Measurements from ENCODE around the gene FRG2. TPM values are rescaled to one million over a fixed set of nuclear protein-coding genes. Genes with fewer than 3 reads are reported as not detected.
"Not testable (repeated sequence)": the region's sequence is repeated elsewhere in the genome, so short reads cannot be mapped to it uniquely, and the experiment has no call there.

The FRG2 gene
- total RNA-seq, 1 experiment from 2014 or later, result not detected

GRCh38 chr4:190020790-190021717, 6.0 kb downstream of the FRG2 start (continued):
- TF ChIP-seq REST (IDR thresholded peaks at IDR 0.05; ENCODE audit: low read depth), result no peak
- TF ChIP-seq ZFX (IDR thresholded peaks at IDR 0.05), result no peak
- no peak for TF ChIP-seq EGR1 (IDR thresholded peaks at IDR 0.05; ENCODE audit: low read depth)
- TF ChIP-seq CBX3 (IDR thresholded peaks at IDR 0.05; ENCODE audit: low read depth), result no peak
- TF ChIP-seq FOSL1 (IDR thresholded peaks at IDR 0.05; ENCODE audit: low read depth), result no peak
- TF ChIP-seq SRF (IDR thresholded peaks at IDR 0.05; ENCODE audit: low read depth), result no peak

GRCh38 chr4:190019859-190020463, 7.1 kb downstream of the FRG2 start:
- H3K27me3 ChIP-seq (ENCODE audit: insufficient read depth, low read length); H3K9me3 ChIP-seq (ENCODE audit: control insufficient read depth in 1 of 2, insufficient read depth in 1 of 2, low read depth in 1 of 2, low read length in 2 of 2); DNase-seq (ENCODE audit: low read depth, low spot score); H3K4me3 ChIP-seq (replicated peaks in 1 of 2; ENCODE audit: low read depth in 1 of 2, low read length in 2 of 2); POLR2A ChIA-PET; RAD21 ChIA-PET (ENCODE audit: low non-redundant PET in 1 of 2, low total read pairs in 2 of 2, uncharacterized antibody in 2 of 2, unreplicated experiment in 2 of 2); H3K36me3 ChIP-seq (ENCODE audit: control insufficient read depth in 1 of 2, insufficient read depth in 2 of 2, low read length in 2 of 2); H3K9me2 ChIP-seq (ENCODE audit: insufficient read depth); intact Hi-C loops (cut with micrococcal nuclease); ATAC-seq; H3K27ac ChIP-seq (ENCODE audit: low read depth, low read length); H3K4me1 ChIP-seq (ENCODE audit: control insufficient read depth in 1 of 2, insufficient read depth in 2 of 2, low read length in 2 of 2); H4K20me1 ChIP-seq (ENCODE audit: insufficient read depth); H2AFZ ChIP-seq (ENCODE audit: low read depth, low read length, poor library complexity, severe bottlenecking); H3K9ac ChIP-seq (ENCODE audit: low read length); CTCF ChIA-PET; H3K4me2 ChIP-seq (ENCODE audit: low read length); BruUV-seq (replicated peaks); H3K79me2 ChIP-seq (ENCODE audit: insufficient read depth, low read length): not testable (repeated sequence)
